KBM-7 (cell line): ENCODE data around the gene SRA1.

ENCODE experiments used
- DNase-seq: peaks from one replicate; pipeline ENCODE4 v3.0.0-alpha.2; 2015
- in situ Hi-C: fragments of 300-500 bp; cut with MboI; formaldehyde crosslinking; loops from 2 replicates; pipeline ENCODE4 v1.14.3; 2020; ENCODE audit warnings: low sequenced_read_pairs, low pct_unique_long_range_greater_than_20kb, mixed read lengths

Gene SRA1

DNA sequence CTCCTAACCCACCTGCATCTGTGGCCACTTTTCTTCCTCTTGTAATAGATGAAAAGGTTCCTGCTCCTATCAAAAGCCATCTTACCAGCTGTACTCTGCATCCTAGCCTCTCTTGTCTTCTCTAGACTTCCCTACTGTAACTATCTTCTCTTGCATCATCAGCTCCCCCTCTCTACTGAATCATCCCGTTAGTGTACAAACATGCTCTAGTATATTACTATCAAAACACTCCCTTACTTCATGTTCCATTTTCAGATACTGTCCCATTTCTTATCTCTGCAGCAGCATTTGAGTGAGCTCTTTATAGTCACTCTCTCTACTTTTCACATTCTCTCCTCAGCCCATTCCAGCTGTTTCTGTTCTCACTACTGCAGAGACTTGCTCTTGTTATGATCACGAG lies 2.8 kb downstream of the SRA1 start:
- DNase-seq: no peak
- in situ Hi-C loops: no loop called here

DNA sequence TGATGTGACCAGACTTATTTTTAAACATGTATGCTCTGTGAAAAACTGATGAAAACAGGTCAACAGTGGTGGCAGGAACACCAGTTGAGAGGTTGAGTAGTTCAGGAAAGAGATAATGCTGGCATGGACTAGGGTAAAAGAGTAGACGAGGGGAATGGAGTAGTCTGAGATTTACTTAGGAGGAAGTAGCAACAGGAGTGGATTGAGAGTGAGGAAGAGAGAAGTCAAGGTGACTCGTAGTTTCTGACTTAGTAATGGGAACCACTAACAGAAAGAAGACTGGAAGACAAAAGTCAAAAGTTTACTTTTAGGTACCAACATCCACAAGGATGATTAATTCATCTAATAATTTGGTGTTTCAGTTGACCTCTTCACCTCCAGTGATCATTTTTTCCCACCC lies 3.6 kb downstream of the SRA1 start:
- DNase-seq: no peak
- in situ Hi-C loops: no loop called here

DNA sequence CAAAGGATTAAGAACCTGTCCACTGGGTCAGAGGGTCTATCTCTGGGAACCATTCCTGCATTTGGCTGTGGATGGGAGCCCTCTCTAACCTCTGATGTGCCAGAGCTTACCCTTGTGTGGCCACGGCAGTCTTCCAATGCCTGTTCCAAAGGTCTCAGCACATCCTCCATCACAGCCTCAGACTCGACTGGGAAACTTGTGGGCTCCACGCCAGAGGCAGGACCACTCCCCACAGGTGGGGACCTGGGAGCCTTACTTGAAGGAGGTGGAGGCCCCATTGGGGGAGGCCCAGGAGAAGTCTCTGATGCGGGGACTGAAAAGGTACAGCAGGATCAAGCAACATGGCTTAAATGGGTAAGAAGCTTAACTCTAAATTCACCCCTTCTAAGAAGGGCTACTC lies 5.4 kb downstream of the SRA1 start:
- no peak for DNase-seq
- in situ Hi-C loops: no loop called here

DNA sequence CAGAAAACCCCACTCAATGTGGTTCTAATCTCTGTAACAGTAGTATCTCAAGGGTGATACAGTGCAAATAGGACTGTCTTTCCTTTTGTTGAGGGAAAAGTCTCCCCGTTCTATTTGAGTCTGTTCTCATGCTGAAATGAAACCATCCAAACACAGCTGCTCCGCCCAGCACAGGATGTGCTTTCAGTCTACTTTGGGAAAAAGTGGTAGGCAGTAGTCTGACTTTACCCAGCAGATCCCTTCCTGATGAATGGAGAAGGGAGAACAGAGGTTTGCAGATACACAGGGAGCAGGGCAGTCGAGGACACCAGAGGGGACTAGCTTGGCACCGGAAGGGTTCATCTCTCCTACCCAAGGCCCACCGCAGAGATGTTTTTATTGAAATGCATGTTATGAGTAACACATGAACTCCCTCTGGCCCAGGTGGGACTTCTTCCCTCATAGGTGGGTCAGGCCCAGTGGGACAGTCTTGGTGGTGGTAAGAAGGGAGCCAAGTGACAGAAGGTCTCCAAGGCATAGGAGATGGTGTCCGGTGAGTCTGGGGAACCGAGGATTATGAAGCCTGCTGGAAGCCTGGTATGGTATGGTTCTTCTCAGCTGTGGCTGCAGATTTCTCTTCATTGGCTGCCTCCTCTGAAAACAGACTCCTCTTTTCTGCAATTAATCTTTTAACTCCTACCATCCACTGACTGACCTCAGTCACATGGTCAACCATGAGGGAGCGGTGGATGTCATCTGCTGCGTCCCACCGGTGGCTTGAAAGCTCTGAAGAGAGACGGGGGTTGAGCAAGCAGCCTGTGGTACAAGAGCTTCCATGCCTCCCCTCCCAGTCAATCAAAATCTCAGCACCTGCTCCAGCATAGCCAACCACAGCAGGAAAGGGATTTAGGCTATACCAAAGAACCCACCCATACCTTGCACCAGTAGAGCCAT lies 6.9 kb downstream of the SRA1 start:
- in situ Hi-C loops: no loop called here
- DNase-seq: no peak

DNA sequence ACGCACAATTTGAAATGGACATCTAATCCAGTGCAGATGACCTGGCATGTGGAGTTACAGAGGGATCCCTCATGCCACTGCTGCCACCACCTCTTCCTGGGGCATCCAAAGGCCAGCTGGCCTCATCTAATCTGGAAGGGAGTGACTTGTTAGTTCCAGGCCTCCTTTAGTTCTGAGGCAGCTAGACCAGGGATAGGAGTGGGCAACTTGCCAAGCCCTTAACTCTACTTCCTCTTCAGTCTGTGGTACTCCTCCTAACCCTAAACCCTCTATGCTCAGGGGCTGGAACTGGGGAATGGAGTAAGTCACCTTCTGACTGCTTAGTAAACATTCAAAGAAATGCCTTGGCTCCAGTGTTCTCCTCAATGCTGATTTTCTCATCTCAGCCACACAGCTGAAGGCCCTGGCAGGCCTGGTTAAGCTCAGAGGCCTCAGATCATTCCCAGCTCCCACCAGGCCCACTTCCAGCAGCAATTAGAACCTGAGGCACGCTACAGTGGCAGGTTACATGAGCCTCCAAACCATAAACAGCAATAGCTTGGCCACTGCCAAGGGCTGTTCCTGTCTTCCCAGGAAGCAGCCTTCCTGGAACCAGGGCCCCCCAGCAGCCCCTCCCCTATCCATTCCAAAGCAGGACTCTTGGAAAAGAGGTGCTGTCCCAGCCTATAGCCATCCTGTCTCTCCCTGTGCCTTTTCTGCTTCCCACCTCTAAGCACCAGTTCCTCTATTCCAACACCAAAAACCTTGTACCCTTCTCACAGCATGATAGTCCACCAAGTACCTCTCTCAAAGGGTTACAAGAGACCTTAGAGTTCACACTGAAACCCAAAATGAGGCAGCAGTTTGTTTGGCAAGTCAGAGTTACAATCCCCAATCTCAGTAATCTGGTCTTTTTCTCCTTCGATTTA lies 7.8 kb downstream of the SRA1 start:
- in situ Hi-C loops: no loop called here
- peak; percentile 82 for DNase-seq

DNA sequence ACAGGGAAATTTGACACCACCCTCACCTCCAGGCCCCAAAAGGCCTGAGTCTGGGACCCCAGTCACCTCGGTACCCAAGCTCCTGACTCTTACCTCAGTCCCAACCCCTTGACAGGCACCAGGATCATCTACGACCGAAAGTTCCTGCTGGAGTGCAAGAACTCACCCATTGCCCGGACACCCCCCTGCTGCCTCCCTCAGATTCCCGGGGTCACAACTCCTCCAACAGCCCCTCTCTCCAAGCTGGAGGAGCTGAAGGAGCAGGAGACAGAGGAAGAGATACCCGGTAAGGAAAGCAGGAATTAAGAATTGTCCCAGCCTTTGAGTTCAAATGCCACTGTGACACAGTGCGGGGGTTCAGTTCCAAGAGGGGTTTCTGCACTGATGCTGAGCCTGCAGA lies 8.5 kb downstream of the SRA1 start:
- in situ Hi-C loops: no loop called here
- no peak for DNase-seq

DNA sequence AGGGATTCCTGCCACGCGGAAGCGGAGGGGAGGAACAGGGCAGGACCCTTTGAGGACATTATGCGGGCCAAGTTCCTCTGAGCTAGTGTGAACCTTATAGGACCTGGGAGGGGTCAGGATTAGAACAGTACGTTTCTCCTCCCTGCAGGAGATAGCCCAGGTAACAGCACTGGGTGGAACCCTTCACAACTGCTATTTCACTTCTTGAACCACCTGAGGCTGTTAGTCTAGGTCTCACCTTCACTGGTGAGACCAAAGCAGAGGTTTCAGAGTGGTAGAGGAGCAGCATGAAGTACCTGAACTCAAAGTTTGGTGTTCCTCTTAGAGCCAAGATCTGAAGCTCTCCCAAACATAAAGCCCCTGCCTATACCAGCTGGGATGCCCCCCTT lies 9.0 kb downstream of the SRA1 start:
- DNase-seq: no peak
- in situ Hi-C loops: no loop called here

DNA sequence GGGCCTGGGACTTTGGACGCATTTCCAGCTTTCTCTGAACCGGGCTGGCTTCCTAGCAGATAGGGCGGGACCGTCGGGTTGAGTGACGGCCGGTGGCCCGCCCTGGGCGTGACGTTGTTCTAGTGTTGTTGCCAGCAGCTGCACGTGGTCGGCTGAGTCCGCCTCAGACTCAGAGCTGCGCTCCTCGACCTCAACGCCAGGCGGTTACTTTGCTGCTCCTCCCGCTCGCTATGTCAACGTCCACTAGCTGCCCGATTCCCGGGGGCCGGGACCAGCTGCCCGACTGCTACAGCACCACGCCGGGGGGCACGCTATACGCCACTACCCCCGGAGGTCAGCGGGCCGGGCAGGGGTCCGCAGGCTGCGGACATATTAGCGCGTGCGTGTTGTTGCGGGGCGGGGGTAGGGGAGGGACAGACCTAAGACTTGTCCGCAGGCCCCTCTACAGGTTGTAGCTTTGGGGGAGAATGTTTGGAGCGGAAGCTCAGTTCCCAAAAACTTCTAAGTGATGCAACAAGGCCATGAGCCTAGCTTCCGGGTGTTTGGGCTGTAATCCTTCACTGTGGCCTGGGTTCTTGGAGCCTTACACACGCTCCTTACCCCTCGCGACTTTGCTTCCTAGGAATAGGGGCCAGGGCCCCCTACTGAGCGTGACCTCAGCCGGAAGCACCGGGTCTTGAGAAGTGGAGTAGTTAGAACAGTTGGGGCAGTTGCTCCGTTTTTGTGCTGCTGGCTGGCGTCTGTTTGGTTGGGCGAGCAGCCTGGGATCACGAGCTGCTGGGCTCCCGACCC lies 9.6 kb downstream of the SRA1 start, which contains the start of gene EIF4EBP3:
EIF4EBP3 (plus strand) TSS at position 155 of the 792 bp plus-strand sequence; CDS start at position 231, 76 bp downstream.
- no peak for DNase-seq
- in situ Hi-C loops: no loop called here

DNA sequence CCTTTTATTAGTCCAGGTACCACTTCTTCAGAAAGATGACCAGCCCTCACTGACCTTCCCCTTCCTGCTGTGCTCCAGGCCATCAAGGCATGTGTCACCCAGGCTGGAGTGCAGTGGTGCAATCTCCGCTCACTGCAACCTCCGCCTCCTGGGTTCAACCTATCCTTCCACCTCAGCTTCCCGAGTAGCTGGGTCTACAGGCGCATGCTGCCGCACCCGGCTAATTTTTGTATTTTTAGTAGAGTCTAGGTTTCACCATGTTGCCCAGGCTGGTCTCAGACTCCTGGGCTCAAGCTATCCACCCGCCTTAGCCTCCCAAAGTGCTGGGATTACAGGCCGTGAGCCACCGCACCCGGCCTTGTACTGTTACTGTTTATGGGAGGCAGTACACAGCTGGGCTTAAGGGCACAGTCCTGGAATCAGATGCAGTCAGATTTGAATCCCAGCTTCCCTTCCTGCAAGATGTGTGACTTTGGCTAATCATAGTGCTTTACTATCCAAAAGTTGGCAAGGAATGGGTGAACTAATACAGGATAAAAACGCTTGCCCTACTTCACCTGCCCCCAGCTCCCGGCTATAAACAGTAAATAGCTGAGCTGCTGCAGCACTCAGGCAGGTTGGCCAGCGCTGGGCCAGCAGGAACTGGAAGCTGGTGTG lies 10.3 kb downstream of the SRA1 start:
- DNase-seq: no peak
- in situ Hi-C loops: no loop called here

DNA sequence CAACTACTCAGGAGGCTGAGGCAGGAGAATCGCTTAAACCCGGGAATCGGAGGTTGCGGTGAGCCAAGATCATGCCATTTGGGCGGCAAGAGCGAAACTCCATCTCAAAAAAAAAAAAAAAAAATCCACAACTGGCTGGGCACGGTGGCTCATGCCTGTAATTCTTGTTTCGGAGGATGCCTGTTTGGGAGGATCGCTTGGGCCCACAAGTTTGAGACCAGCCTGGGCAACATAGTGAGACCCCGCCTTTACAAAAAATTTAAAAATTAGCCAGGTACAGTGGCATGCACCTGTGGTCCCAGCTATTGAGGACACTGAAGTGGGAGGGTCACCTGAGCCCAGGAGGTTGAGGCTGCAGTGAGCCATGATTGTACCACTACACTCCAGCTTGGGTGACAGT lies 11.7 kb downstream of the SRA1 start:
- DNase-seq: no peak
- in situ Hi-C loops: no loop called here

DNA sequence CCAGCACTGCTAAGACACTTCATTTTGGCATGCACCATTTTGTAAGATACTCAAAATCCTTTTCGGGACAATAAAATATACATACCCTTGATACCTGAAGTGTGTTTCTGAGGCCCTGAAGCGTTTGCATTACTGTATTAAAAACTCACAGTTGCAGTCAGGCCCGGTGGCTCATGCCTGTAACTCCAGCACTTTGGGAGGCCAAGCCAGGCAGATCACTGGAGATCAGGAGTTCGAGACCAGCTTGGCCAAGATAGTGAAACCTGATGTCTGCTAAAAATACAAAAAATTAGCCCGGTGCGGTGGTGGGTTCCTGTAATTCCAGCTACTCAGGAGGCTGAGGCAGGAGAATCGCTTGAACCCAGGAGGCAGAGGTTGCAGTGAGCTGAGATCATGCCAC lies 12.3 kb downstream of the SRA1 start:
- in situ Hi-C loops: no loop called here

DNA sequence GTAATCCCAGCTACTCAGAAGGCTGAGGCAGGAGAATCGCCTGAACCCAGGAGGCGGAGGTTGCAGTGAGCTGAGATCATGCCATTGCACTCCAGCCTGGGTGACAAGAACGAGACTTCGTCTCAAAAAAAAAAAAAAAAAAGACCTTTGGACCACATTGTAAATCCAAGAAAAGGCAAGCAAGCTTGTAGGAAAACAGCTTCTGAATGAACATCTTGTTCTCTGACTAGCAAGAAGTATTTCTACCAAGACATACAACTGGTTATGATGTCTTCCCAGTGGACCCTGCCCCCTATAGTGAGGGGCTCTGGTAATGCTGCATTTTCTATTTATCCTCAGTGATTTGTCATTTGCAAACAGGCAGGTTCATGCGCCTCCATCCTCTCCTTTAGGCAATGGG lies 14.3 kb downstream of the SRA1 start:
- in situ Hi-C loops: no loop called here
- no peak for DNase-seq

More for the DNA sequence above, 12.3 kb downstream of the SRA1 start:
- DNase-seq: no peak

DNA sequence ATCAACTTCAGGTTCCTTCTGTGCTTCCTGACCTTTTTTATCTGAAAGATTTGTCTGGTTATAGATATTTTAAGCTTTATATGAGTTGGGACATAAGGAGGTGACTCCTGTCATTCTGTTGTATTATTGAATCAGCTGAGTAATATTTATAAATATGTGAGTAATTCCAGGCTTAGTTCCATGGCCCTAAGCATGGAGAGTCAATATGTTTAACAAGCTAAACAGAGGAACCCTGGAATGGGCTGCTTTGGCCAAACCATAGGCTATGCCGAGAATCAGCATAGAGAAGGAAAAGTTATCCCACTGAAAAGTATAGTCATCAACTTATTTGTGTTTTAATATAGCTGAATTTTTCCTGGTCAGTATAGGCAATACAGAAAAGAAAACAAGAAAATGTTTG lies 17.0 kb downstream of the SRA1 start:
- in situ Hi-C loops: no loop called here
- DNase-seq: no peak

DNA sequence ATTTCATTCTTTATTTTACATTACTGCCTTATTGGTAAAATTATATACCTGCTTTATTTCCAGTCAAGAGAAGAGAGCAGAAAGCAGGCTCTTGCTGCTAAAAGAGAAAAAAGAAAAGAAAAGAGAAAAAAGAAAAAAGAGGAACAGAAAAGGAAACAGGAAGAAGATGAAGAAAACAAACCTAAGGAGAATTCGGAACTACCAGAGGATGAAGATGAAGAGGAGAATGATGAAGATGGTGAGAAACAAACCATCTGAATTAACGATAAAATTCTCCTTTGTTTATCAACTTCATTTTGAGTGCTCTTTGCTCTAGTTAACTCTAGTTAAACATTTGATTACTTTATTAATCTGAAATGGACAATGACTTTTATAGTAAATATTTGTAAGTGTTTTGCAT lies 33.3 kb downstream of the SRA1 start:
- no peak for DNase-seq
- in situ Hi-C loops: no loop called here

DNA sequence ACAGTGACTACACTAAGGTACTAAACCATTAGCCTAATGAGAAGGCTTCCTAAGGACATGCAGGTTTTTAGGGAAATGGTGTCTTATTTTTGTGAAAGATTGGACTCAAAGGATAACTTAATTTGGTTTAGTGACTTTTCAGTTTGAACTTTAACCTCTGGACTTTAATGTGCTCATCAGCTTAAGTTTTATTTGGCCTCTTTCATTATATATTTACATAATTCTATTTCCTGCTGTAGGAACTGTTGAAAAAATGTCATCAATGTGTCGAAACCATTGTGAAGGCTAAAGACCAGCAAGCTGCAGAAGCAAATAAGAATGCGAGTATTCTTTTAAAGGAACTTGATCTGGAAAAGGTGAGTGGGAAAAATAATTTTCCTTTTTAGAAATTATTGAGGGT lies 44.1 kb downstream of the SRA1 start:
- in situ Hi-C loops: no loop called here
- DNase-seq: no peak

DNA sequence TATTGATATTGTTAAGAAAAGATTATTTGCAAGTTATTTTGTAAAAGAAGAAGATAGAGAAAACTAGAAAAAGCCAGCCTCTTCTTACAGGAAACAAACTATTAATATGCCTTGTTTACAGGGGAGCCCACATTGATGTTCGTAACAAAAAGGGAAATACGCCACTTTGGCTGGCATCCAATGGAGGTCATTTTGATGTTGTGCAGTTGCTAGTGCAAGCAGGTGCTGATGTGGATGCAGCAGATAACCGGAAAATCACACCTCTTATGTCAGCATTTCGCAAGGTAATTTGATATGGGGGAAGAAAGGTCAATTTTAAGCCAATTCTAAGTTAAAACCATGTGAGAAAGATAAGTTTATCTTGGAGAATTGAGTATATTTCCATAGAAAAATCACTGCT lies 47.4 kb downstream of the SRA1 start:
- DNase-seq: no peak
- in situ Hi-C loops: no loop called here

DNA sequence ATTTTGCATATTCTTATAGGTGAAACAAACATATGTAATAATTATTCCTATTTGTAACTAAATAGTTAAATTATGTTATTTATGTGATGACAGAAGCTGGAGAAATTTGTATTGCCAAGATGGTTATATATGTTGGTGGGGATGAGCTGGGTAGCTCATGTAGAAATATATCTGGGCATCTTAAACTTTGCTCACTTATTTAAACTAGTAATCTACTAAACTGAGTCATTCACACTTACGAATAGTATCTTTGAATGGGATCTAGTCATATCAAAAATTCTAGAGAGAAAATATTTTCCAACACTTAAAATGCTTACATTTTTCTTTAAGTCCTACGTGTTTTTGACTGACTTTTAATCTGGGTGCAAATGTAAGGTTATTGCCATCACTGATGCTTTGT lies 54.4 kb downstream of the SRA1 start:
- in situ Hi-C loops: no loop called here
- no peak for DNase-seq
